ENCODE results near the gene MUC4. TPM values are rescaled to one million over a fixed set of nuclear protein-coding genes. Genes with fewer than 3 reads are reported as not detected.

Gene MUC4
- total and polyA plus RNA-seq, 10 of the 15 experiments (the other 5 are each of a cell fraction or from before 2014, with no cell fraction given) = 0.02 to 0.46 (median 0.27) TPM; not detected in 4

DNA sequence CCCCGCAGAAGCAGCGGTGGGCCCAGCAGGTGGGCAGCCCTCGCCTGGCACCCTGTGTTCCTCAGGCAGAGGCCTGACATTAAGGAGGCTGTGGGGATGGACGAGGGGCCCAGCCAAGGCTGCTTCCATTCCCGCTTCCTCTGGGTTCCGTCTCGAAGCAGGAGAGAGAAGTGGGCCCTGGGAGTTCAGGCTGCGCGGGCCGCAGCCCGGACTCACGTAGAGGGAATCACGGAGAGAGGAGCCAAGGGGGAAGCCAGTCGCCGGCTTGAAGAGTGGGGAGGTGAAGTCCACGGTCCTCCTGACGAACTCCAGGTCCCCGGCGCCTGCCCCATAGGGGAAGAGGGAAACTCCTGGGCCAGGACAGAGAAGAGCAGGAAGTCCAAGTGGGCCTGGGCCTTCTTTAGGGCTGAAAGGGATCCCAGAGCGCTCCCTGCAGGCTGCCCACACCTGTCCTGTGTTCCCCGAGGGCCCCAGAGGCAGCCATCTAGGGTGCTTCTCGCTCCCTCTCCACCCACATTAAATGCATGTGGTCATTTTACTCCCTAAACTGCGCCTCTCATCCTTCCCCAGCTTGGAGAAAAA is 37.7 kb downstream of the MUC4 start:
- Histone ChIP-seq H3K36me3 (ENCODE audit: control insufficient read depth in 2 of 2, insufficient read depth in 2 of 2, low read length in 1 of 2) (no peaks in the 10 kb centered on the region), H3K4me3 (no peak overlapping the region), H3K79me2 (ENCODE audit: control insufficient read depth, insufficient read depth, low read length) (no peaks in the 10 kb centered on the region), H3K9me3 (replicated peaks; ENCODE audit: control insufficient read depth, insufficient read depth, low read length) (no peaks in the 10 kb centered on the region; the same call in 2 of the 3 replicates), H4K20me1 (ENCODE audit: control insufficient read depth, insufficient read depth) (no peaks in the 10 kb centered on the region), H3K27me3 (replicated peaks in 1 of 2; ENCODE audit: control insufficient read depth in 2 of 2, insufficient read depth in 2 of 2, low read length in 1 of 2) (no peaks in the 10 kb centered on the region), H2AFZ (ENCODE audit: control insufficient read depth, low read depth, low read length) (no peak overlapping the region), H3K4me2 (ENCODE audit: control insufficient read depth, insufficient read depth) (no peak overlapping the region), H3K9ac (ENCODE audit: control insufficient read depth, insufficient read depth, low read length) (no peak overlapping the region), H3K27ac (ENCODE audit: control insufficient read depth, insufficient read depth) (no peak overlapping the region), H3K4me1 (ENCODE audit: control insufficient read depth, insufficient read depth, low read length) (no peaks in the 10 kb centered on the region)
- ChIA-PET CTCF (no interaction called here), POLR2A (no interaction called here), SMC1A (ENCODE audit: uncharacterized antibody, unreplicated experiment) (no interaction called here), RAD21 (ENCODE audit: unreplicated experiment) (no interaction called here)
- in situ Hi-C loops (cut with MboI) (no loop called here), intact Hi-C loops (cut with micrococcal nuclease; ENCODE audit: unreplicated experiment) (no loop called here)
- BruUV-seq (replicated peaks) = no TSS peak
- ATAC-seq (no peak), DNase-seq (ENCODE audit: low read depth, low spot score) (no peak), FAIRE-seq (no peak)
- 61% methylated on average over 23 of the region's 23 CpGs for WGBS (ENCODE audit: insufficient coverage, insufficient replicate concordance, low lambda C conversion rate, missing lambda C conversion rate)
- TF ChIP-seq, protein P1, sequence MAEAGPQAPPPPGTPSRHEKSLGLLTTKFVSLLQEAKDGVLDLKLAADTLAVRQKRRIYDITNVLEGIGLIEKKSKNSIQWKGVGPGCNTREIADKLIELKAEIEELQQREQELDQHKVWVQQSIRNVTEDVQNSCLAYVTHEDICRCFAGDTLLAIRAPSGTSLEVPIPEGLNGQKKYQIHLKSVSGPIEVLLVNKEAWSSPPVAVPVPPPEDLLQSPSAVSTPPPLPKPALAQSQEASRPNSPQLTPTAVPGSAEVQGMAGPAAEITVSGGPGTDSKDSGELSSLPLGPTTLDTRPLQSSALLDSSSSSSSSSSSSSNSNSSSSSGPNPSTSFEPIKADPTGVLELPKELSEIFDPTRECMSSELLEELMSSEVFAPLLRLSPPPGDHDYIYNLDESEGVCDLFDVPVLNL (IDR thresholded peaks at IDR 0.05; ENCODE audit: low read depth, low read length) = no peak
- no peak for TF ChIP-seq EP300 (IDR thresholded peaks at IDR 0.05; ENCODE audit: borderline replicate concordance in 1 of 2, control insufficient read depth in 1 of 2, low read depth in 2 of 2, low read length in 2 of 2)
- no peak for TF ChIP-seq MXI1 (IDR thresholded peaks at IDR 0.05; ENCODE audit: low read depth, low read length)
- TF ChIP-seq, protein P2, sequence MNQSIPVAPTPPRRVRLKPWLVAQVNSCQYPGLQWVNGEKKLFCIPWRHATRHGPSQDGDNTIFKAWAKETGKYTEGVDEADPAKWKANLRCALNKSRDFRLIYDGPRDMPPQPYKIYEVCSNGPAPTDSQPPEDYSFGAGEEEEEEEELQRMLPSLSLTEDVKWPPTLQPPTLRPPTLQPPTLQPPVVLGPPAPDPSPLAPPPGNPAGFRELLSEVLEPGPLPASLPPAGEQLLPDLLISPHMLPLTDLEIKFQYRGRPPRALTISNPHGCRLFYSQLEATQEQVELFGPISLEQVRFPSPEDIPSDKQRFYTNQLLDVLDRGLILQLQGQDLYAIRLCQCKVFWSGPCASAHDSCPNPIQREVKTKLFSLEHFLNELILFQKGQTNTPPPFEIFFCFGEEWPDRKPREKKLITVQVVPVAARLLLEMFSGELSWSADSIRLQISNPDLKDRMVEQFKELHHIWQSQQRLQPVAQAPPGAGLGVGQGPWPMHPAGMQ (IDR thresholded peaks at IDR 0.05; ENCODE audit: borderline replicate concordance) = no peak
- TF ChIP-seq CHD4 (IDR thresholded peaks at IDR 0.05) = no peak
- TF ChIP-seq GATAD2B (conservative IDR thresholded peaks at IDR 0.05; ENCODE audit: low read depth) = no peak
- TF ChIP-seq TARDBP (IDR thresholded peaks at IDR 0.05; ENCODE audit: borderline replicate concordance) = no peak
- no peak for TF ChIP-seq ATF7 (IDR thresholded peaks at IDR 0.05; ENCODE audit: low read depth)
- TF ChIP-seq, protein P3, sequence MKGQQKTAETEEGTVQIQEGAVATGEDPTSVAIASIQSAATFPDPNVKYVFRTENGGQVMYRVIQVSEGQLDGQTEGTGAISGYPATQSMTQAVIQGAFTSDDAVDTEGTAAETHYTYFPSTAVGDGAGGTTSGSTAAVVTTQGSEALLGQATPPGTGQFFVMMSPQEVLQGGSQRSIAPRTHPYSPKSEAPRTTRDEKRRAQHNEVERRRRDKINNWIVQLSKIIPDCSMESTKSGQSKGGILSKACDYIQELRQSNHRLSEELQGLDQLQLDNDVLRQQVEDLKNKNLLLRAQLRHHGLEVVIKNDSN (IDR thresholded peaks at IDR 0.05; ENCODE audit: borderline replicate concordance, extremely low read length, insufficient read depth, low read depth, low read length) = no peak
- no peak for TF ChIP-seq LARP7 (IDR thresholded peaks at IDR 0.05)
- no peak for TF ChIP-seq JUND (IDR thresholded peaks at IDR 0.05; ENCODE audit: low read depth, low read length)
- TF ChIP-seq, protein P4, sequence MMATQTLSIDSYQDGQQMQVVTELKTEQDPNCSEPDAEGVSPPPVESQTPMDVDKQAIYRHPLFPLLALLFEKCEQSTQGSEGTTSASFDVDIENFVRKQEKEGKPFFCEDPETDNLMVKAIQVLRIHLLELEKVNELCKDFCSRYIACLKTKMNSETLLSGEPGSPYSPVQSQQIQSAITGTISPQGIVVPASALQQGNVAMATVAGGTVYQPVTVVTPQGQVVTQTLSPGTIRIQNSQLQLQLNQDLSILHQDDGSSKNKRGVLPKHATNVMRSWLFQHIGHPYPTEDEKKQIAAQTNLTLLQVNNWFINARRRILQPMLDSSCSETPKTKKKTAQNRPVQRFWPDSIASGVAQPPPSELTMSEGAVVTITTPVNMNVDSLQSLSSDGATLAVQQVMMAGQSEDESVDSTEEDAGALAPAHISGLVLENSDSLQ (IDR thresholded peaks at IDR 0.05) = no peak
- no peak for TF ChIP-seq EED (IDR thresholded peaks at IDR 0.05; ENCODE audit: low read depth)
- no peak for TF ChIP-seq POLR2AphosphoS2 (IDR thresholded peaks at IDR 0.05; ENCODE audit: low read depth, low read length)
- TF ChIP-seq NFYB (IDR thresholded peaks at IDR 0.05; ENCODE audit: insufficient read depth, low read depth, low read length) = no peak

Data from GM12878 (cell line).